ENCODE measurements around the gene CARMIL3.
A peak's percentile ranks its signal among the peaks of the same experiment; 100 is the strongest.

CARMIL3 gene

GRCh38 chr14:24054646-24055045 lies 2.8 kb downstream of the CARMIL3 start:
- no peak for DNase-seq (ENCODE audit: low spot score)
- TF ChIP-seq CTCF (IDR thresholded peaks at IDR 0.05; ENCODE audit: borderline replicate concordance, control extremely low read depth, extremely low read depth, insufficient read depth, missing control alignments), result no peak
- in situ Hi-C loops (cut with MboI; ENCODE audit: low sequenced_read_pairs, unreplicated experiment), result no loop called here

GRCh38 chr14:24055971-24056799 lies 4.4 kb downstream of the CARMIL3 start:
- in situ Hi-C loops (cut with MboI; ENCODE audit: low sequenced_read_pairs, unreplicated experiment), result no loop called here
- no peak for DNase-seq (ENCODE audit: low spot score)
- TF ChIP-seq CTCF (IDR thresholded peaks at IDR 0.05; ENCODE audit: borderline replicate concordance, control extremely low read depth, extremely low read depth, insufficient read depth, missing control alignments), result no peak

GRCh38 chr14:24056800-24057184 lies 5.0 kb downstream of the CARMIL3 start:
- no peak for TF ChIP-seq CTCF (IDR thresholded peaks at IDR 0.05; ENCODE audit: borderline replicate concordance, control extremely low read depth, extremely low read depth, insufficient read depth, missing control alignments)
- in situ Hi-C loops (cut with MboI; ENCODE audit: low sequenced_read_pairs, unreplicated experiment), result no loop called here
- no peak for DNase-seq (ENCODE audit: low spot score)

GRCh38 chr14:24057271-24057670 lies 5.5 kb downstream of the CARMIL3 start:
- no peak for TF ChIP-seq CTCF (IDR thresholded peaks at IDR 0.05; ENCODE audit: borderline replicate concordance, control extremely low read depth, extremely low read depth, insufficient read depth, missing control alignments)
- DNase-seq (ENCODE audit: low spot score), result no peak
- in situ Hi-C loops (cut with MboI; ENCODE audit: low sequenced_read_pairs, unreplicated experiment), result no loop called here

GRCh38 chr14:24057867-24058259 lies 6.1 kb downstream of the CARMIL3 start:
- no peak for DNase-seq (ENCODE audit: low spot score)
- in situ Hi-C loops (cut with MboI; ENCODE audit: low sequenced_read_pairs, unreplicated experiment), result no loop called here

GRCh38 chr14:24058260-24058950 lies 6.6 kb downstream of the CARMIL3 start:
- in situ Hi-C loops (cut with MboI; ENCODE audit: low sequenced_read_pairs, unreplicated experiment), result no loop called here
- peak; percentile 62 for TF ChIP-seq CTCF (IDR thresholded peaks at IDR 0.05; ENCODE audit: borderline replicate concordance, control extremely low read depth, extremely low read depth, insufficient read depth, missing control alignments)
- peak; percentile 84 for DNase-seq (ENCODE audit: low spot score)

More at GRCh38 chr14:24057867-24058259, 6.1 kb downstream of the CARMIL3 start:
- TF ChIP-seq CTCF (IDR thresholded peaks at IDR 0.05; ENCODE audit: borderline replicate concordance, control extremely low read depth, extremely low read depth, insufficient read depth, missing control alignments), result no peak

Data from GM13976 (cell line).